Gastroesophageal sphincter (tissue), 4 donors: ENCODE results near the gene NARF. TPM values are rescaled to one million over a fixed set of nuclear protein-coding genes. Genes with fewer than 3 reads are reported as not detected.

Experiments
- ATAC-seq: fragments of 150-250 bp; one replicate; pipeline ENCODE4 v1.9.1; 2016; ENCODE audit warnings: mild to moderate bottlenecking, moderate library complexity
- H3K27ac ChIP-seq, 4 donors: fragments of 200-600 bp; sonication (generic) in 3 of 4; 1 replicate in 3 of 4; 2 replicates in 1 of 4; pipeline ENCODE4 v1.5.1; 2016 to 2019
- H3K27me3 ChIP-seq: fragments of 200-600 bp; sonication (generic); one replicate; pipeline ENCODE4 v1.5.1; 2019
- H3K36me3 ChIP-seq, 2 donors: fragments of 200-600 bp; sonication (generic); one replicate each; pipeline ENCODE4 v1.5.1; 2019; ENCODE audit warnings: control low read depth in 1 of 2
- H3K4me1 ChIP-seq, 3 donors: fragments of 200-600 bp; sonication (generic); 1 replicate in 2 of 3; 2 replicates in 1 of 3; pipeline ENCODE4 v1.5.1; 2016 to 2019; ENCODE audit warnings: control low read depth in 2 of 3
- H3K4me3 ChIP-seq, 2 donors: fragments of 200-600 bp; sonication (generic); one replicate each; pipeline ENCODE4 v1.5.1; 2019; ENCODE audit warnings: mild to moderate bottlenecking in 1 of 2, moderate library complexity in 1 of 2
- H3K9me3 ChIP-seq, 3 donors: fragments of 200-600 bp; sonication (generic); one replicate each; pipeline ENCODE4 v1.5.1; 2017 to 2019; ENCODE audit warnings: control low read depth in 2 of 3
- EP300 ChIP-seq: sonication (generic); formaldehyde crosslinking; IDR thresholded peaks from one replicate; pipeline ENCODE4 v1.6.1; 2017; ENCODE audit warnings: antibody characterized with exemption, mild to moderate bottlenecking
- POLR2A ChIP-seq, 2 donors: fragments of 450-650 bp; IDR thresholded peaks; one replicate each; pipeline ENCODE4 v1.6.1; 2017; ENCODE audit warnings: antibody characterized with exemption in 2 of 2, mild to moderate bottlenecking in 2 of 2, moderate library complexity in 1 of 2
- POLR2AphosphoS5 ChIP-seq: sonication (generic); formaldehyde crosslinking; IDR thresholded peaks from one replicate; pipeline ENCODE4 v1.6.1; 2017; ENCODE audit warnings: antibody characterized with exemption
- WGBS, 2 donors: methylation state at CpG; one replicate each; pipeline ENCODE4 v1.1.5; 2018; ENCODE audit warnings: low coverage in 1 of 2; 5-methylcytosine and 5-hydroxymethylcytosine counted together
- total RNA-seq, 4 donors: library from RNA; depleted of rRNA; stranded (reverse); fragments of >200 nt; gene quantifications; one replicate each; pipeline ENCODE4 v1.1.0, GENCODE V29; 2016
- TF ChIP-seq, protein P1 (sequence below), 4 experiments: fragments of 200-600 bp in 2 of 4; fragments of 450-650 bp in 2 of 4; sonication (generic) in 1 of 4; IDR thresholded peaks; one replicate each; pipeline ENCODE4 v1.5.1; 2017 to 2019; ENCODE audit warnings: antibody characterized with exemption in 4 of 4, mild to moderate bottlenecking in 2 of 4, moderate library complexity in 2 of 4

NARF gene
- total RNA-seq, 4 donors from 2014 or later, result 30.4 to 78.1 (median 44.9) TPM

DNA sequence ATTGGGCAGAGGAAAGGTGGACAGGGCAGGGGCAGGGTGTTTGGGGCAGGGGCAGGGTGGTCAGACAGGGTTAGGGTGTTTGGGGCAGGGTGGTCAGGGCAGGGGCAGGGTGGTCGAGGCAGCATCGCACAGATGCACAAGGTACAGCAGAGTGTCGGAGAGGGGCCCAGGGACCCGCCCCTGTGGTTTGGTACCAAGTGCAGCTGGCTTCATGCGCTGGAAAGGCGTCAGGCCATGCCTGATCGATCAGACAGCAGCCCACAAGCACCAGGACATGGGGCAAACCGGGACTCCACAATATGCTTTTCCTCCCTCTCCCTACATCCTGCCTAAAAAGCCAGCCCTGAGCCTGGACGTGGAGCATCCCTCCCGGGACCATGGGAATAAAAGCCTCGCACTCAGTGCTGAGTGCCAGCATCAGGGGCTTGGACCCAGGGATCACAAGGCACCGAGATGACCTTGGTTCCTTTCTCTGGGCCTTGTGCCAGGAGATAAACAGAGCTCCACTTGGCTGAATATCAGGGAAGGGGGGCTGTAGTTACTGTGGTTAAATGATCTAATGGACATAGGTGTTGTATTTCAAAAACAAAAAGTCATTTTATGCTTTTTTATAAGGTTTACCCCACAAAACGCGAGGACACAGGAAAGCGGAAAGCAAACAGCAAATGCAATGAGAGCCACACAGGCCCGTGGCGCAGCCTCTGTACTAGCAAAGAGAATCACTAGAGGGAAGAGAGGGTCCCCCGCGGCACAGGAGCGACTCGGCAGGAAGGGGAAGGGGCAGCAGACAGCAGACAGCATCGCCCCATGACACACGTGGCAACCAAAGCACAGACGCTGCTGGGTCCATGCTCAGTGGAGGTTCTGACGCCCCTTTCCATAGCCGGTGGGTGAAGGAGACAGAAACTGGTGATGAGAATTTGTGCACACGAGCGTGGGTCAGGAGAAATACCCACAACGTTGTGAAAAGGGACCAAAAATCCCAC is 45.7 kb upstream of the NARF start:
- no peak overlapping the region for H3K27ac ChIP-seq
- H3K36me3 ChIP-seq, result peaks cover 0 to 51% of the 10 kb centered on the region in 2 donors
- H3K4me3 ChIP-seq, result no peak overlapping the region
- no peaks in the 10 kb centered on the region for H3K9me3 ChIP-seq
- TF ChIP-seq EP300 (no peak), POLR2AphosphoS5 (no peak), POLR2A (IDR thresholded peaks at IDR 0.05) (no peak)
- TF ChIP-seq, protein P1, sequence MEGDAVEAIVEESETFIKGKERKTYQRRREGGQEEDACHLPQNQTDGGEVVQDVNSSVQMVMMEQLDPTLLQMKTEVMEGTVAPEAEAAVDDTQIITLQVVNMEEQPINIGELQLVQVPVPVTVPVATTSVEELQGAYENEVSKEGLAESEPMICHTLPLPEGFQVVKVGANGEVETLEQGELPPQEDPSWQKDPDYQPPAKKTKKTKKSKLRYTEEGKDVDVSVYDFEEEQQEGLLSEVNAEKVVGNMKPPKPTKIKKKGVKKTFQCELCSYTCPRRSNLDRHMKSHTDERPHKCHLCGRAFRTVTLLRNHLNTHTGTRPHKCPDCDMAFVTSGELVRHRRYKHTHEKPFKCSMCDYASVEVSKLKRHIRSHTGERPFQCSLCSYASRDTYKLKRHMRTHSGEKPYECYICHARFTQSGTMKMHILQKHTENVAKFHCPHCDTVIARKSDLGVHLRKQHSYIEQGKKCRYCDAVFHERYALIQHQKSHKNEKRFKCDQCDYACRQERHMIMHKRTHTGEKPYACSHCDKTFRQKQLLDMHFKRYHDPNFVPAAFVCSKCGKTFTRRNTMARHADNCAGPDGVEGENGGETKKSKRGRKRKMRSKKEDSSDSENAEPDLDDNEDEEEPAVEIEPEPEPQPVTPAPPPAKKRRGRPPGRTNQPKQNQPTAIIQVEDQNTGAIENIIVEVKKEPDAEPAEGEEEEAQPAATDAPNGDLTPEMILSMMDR (IDR thresholded peaks at IDR 0.05), result no peak
- peaks cover 0 to 29% (median 3%) of the 10 kb centered on the region in 3 donors for H3K4me1 ChIP-seq
- WGBS, 2 donors, result 85 to 90% methylated on average over 22 to 23 of the region's 29 CpGs
- H3K27me3 ChIP-seq, result no peaks in the 10 kb centered on the region
- ATAC-seq, result no peak

DNA sequence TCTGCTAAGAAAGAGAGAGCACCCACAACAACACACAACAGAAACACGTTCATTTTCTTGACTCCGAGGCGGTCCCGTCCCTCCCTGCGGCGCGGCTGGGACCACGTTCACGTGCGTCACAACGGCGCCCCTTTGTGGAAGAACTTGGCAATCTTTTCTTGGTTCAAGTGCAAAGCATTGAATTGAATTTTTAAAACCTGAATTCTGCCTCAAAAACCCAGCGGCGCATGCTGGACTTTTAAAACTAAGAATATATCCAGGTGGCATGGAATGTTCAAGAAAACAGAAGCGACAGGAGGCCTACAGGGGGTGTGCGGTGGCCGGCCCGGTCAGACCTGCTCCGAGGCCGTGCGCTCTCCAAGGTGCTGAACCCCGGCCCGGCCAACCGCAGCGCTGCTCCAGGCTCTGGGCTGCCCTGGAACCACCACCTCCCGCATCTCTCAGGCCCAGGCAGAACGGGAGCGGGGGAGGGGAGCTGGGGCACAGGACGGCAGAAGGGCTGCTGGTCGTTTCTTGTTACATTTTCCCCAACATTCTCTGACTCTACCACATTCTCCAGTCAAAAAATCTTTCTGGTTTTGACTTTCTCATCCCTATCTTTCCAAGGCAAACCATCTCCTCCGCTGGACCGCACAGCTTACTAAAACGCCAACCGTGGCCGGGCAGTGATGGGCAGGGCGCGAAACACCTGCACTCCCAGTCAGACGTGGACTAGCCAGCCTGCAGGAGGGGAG is 43.8 kb upstream of the NARF start:
- Histone ChIP-seq H3K9me3 (no peaks in the 10 kb centered on the region), H3K27me3 (no peaks in the 10 kb centered on the region), H3K4me1 (peaks cover 0 to 43% (median 5%) of the 10 kb centered on the region in 3 donors), H3K36me3 (peaks cover 0 to 33% of the 10 kb centered on the region in 2 donors), H3K4me3 (no peak overlapping the region), H3K27ac (no peak overlapping the region)
- ATAC-seq, result peak; percentile 52
- 3 to 8% methylated on average over 15 to 18 of the region's 38 CpGs for WGBS, 2 donors
- TF ChIP-seq, protein P1 (IDR thresholded peaks at IDR 0.05), result peak in 3 of 4 experiments; percentile 57 to 76 (median 60)
- no peak for TF ChIP-seq EP300

DNA sequence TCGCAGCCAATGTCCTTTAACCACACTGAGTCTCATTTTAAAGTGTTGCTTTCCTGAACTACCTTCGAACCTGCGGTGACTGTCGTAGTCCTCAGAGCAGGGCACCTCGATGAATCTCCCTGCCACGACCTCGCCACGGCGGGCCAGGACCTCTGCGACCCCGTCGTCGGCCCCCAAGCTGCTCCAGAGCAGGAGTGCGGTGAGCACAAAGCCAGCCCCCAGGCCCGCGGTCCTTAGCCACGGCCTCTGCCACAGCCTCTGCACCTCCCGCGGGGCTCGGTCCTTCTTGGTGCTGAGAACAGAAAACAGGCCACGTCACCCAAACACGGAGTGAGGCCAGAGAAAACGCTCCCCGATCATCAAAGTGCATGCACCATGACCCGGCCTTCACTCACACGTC is 43.2 kb upstream of the NARF start:
- no peak for ATAC-seq
- Histone ChIP-seq H3K27ac (no peak overlapping the region), H3K36me3 (peaks cover 0 to 31% of the 10 kb centered on the region in 2 donors), H3K4me1 (peaks cover 0 to 44% (median 5%) of the 10 kb centered on the region in 3 donors), H3K27me3 (no peaks in the 10 kb centered on the region), H3K9me3 (no peaks in the 10 kb centered on the region), H3K4me3 (no peak overlapping the region)
- TF ChIP-seq EP300 (no peak), POLR2AphosphoS5 (no peak), POLR2A (IDR thresholded peaks at IDR 0.05) (no peak)
- TF ChIP-seq, protein P1 (IDR thresholded peaks at IDR 0.05), result no peak
- WGBS, 2 donors, result 83 to 90% methylated on average over 1 to 4 of the region's 26 CpGs

DNA sequence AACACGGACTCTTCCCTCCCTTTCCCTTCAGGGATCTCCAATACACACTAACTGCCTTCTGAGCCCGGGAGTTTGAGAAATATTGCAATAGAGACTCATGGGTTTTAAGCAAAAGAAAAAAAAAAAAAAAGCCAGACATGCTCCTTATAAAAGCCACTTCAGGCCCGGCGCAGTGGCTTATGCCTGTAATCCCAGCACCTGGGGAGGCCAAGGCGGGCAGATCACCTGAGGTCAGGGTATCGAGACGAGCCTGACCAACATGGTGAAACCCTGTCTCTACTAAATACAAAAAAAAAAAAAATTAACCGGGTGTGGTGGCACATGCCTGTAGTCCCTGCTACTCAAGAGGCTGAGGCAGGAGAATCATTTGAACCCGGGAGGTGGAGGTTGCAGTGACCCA is 42.8 kb upstream of the NARF start:
- no peak for ATAC-seq
- TF ChIP-seq, protein P1 (IDR thresholded peaks at IDR 0.05), result no peak
- TF ChIP-seq POLR2AphosphoS5, result no peak
- Histone ChIP-seq H3K9me3 (no peaks in the 10 kb centered on the region), H3K27me3 (no peaks in the 10 kb centered on the region), H3K4me3 (no peak overlapping the region), H3K4me1 (peaks cover 0 to 44% (median 5%) of the 10 kb centered on the region in 3 donors), H3K36me3 (peaks cover 0 to 32% of the 10 kb centered on the region in 2 donors), H3K27ac (no peak overlapping the region)
- WGBS, 2 donors, result 50 to 90% methylated on average over 1 to 4 of the region's 9 CpGs
